ENCODE data around the gene PITX2. TPM values are rescaled to one million over a fixed set of nuclear protein-coding genes. Genes with fewer than 3 reads are reported as not detected.
"Not testable (repeated sequence)": the region's sequence is repeated elsewhere in the genome, so short reads cannot be mapped to it uniquely, and the experiment has no call there.

PITX2 gene
- polyA plus RNA-seq, 2 of the 4 experiments (the other 2 are of a cell fraction) = 1.1 to 2.6 TPM

DNA sequence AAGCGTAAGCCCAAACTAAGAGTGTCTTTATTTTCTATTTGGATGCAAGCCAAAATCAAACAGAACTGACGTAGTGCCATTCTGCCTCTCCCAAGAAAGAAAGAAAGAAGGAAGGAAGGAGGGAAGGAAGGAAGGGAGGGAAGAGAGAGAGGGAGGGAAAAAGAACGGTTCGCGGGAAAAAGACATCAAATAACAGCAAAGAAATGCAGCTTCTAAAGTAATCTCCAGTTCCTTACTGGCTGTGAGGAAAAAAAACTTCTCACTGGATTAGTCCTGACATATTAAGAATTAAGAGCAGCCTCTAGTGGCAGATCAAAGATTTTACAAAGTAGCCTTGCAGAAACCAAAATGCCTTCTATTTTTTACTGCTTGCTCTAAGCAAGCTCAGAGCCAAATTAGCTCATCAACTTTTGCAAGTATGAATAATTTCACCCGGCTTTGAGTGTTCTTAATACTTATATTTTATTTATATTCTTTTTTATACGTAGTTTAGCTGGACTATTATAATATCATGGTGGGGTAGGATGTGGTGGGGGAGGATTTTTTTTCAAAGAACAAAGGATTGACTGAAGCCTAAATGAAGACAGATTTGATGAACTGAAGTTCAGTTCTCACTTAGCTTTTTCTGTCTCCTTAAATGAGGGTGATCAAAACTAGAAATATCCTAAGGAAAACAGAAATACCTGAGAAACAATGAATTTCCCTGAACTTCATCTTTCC lies 36.6 kb downstream of the PITX2 start:
- Histone ChIP-seq H3K9me3 (no peaks in the 10 kb centered on the region), H3K27ac (no peak overlapping the region), H3K4me3 (no peak overlapping the region; the same call in 2 of the 3 replicates), H3K4me2 (peak overlapping the region; percentile 72), H3K4me1 (no peaks in the 10 kb centered on the region)
- DNase-seq (ENCODE audit: low read depth in 1 of 2, low spot score in 1 of 2) (peak; percentile 45 to 52), ATAC-seq (peak; percentile 83 to 90), FAIRE-seq (no peak)
- WGBS (ENCODE audit: missing lambda C conversion rate) = 12% methylated on average over 7 of the region's 7 CpGs
- TF ChIP-seq, protein P1, sequence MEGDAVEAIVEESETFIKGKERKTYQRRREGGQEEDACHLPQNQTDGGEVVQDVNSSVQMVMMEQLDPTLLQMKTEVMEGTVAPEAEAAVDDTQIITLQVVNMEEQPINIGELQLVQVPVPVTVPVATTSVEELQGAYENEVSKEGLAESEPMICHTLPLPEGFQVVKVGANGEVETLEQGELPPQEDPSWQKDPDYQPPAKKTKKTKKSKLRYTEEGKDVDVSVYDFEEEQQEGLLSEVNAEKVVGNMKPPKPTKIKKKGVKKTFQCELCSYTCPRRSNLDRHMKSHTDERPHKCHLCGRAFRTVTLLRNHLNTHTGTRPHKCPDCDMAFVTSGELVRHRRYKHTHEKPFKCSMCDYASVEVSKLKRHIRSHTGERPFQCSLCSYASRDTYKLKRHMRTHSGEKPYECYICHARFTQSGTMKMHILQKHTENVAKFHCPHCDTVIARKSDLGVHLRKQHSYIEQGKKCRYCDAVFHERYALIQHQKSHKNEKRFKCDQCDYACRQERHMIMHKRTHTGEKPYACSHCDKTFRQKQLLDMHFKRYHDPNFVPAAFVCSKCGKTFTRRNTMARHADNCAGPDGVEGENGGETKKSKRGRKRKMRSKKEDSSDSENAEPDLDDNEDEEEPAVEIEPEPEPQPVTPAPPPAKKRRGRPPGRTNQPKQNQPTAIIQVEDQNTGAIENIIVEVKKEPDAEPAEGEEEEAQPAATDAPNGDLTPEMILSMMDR (IDR thresholded peaks at IDR 0.05) = peak; percentile 57
- TF ChIP-seq FOSL2 (IDR thresholded peaks at IDR 0.05) (no peak), FOSL2 (CRISPR knock-in tag; IDR thresholded peaks at IDR 0.05) (no peak), SMC3 (IDR thresholded peaks at IDR 0.05) (peak; percentile 26; the same call in 1 of the 3 replicates), MAFK (IDR thresholded peaks at IDR 0.05; ENCODE audit: partially characterized antibody) (no peak), NFE2L2 (conservative IDR thresholded peaks at IDR 0.05; ENCODE audit: low read length) (no peak), RAD21 (conservative IDR thresholded peaks at IDR 0.05 in 1 of 2, IDR thresholded peaks at IDR 0.05 in 1 of 2) (peak; percentile 44 to 52; a peak in 4 of 5 replicates)
- CTCF ChIA-PET = interaction anchor here (0.9 to 1.4 kb wide), 7 partner anchors 9 to 588 kb away, joined by 3 to 6 read pairs (median 4); no protein-coding TSS in a partner anchor
- POLR2A ChIA-PET = no interaction called here

DNA sequence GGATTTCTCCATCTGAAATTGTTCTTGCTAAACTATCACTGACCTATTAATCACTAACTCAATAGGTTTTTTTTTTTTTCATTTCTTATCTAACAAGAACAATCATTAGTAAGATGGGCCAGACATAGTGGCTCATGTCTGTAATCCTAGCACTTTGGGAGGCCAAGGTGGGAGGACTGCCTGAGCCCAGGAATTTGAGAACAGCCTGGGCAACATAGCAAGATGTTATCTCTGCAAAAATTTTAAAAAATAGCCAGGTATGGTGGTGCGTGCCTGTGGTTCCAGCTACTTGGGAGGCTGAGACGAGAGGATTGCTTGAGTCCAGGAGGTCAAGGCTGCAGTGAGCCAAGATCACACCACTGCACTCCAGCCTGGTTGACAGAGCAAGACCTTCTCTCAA lies 46.2 kb downstream of the PITX2 start:
- ATAC-seq; H3K4me3 ChIP-seq; CTCF ChIA-PET; H3K4me2 ChIP-seq; POLR2A ChIA-PET; DNase-seq (ENCODE audit: low read depth in 1 of 2, low spot score in 1 of 2); H3K27ac ChIP-seq; FAIRE-seq; H3K4me1 ChIP-seq; H3K9me3 ChIP-seq: not testable (repeated sequence)
- WGBS (ENCODE audit: missing lambda C conversion rate) = 61% methylated on average over 2 of the region's 2 CpGs

Other genes with a start within 250 kb of the PITX2 start
- 0.21 and 0.62 TPM in 2 replicates for gene ENPEP, start 146.9 kb downstream of the PITX2 start, polyA plus RNA-seq (2011; rRNA removed)
- gene ENPEP, start 146.9 kb downstream of the PITX2 start, polyA plus RNA-seq (2017; fragmentation: RNase III; extraction: RNeasy Plus Mini Kit Qiagen cat#74134 plus additional on column Dnase treatment) = 0.09 to 0.18 TPM (median 0.12 TPM) in 3 replicates

Data from A549 (cell line).